UCSD-AML1 (cell line): ENCODE measurements around the gene FASTKD2.
"Not testable (repeated sequence)": the region's sequence is repeated elsewhere in the genome, so short reads cannot be mapped to it uniquely, and the experiment has no call there.

Experiments
- DNase-seq: peaks from one replicate; lab custom pipeline; 2025; ENCODE audit not compliant: unreplicated experiment; lab: John Stamatoyannopoulos, UW

FASTKD2 gene

DNA sequence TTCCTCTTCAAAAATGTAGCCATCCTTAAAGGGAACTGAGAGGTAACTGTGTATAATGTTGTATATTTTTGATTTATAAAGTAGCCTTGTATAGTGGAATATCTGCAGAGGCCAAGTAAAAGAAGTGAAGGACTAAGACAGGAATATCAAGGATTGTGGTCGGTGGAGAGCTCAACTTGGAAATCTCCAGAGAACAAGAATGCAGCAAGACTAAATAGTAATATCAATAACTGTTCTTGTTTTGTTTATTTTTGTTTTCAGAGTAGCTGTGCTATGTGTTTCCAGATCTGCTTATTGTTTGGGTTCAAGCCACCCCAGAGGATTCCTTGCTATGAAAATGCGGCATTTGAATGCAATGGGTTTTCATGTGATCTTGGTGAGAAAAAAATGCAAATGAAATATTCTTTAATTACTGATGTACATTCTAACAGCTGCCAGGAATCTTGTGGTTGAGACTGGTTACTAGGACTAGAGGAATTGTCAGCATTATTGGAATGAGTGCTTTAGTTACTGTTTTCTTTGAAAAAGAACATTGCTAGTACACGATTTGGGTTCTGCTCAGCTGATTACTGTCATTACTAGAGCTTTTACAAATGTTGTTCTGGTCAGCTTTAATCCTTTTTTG is 25.0 kb downstream of the FASTKD2 start:
- no peak for DNase-seq

DNA sequence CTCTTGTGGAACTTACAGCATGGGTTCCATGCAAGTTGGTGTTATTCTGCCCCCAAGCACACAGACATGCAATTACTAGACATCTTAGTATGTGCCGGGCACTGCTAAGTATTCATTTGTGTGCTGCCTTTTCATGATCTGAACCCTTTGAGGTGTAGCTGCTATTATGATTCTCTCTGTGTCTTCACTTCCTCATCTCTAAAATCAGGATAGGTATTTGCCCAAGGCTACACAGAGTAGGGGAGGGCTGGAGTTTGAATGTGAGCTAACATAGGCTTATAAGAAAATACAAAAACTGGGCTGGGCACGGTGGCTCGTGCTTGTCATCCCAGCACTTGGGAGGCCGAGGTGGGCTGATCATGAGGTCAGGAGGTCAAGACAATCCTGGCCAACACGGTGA is 27.2 kb downstream of the FASTKD2 start:
- no peak for DNase-seq

DNA sequence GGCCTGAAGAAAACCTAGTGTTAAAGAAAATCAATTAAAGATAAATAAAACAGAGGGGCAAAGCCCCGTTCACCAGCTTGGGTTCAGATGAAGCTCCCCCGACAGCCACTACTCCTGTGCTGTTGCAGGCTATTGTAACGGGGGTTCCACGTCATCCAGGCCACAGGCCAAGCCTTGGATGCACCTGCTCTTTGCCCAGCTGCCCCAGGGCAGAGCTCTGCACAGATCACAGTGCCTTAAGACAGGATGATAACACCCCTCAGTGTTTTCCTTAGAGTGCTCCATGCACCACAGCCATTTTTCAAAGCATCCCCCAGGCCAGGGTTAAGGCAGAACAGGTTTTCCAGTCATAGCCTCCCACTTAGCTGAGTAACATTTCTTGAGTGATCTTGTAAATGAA is 32.0 kb downstream of the FASTKD2 start:
- no peak for DNase-seq

DNA sequence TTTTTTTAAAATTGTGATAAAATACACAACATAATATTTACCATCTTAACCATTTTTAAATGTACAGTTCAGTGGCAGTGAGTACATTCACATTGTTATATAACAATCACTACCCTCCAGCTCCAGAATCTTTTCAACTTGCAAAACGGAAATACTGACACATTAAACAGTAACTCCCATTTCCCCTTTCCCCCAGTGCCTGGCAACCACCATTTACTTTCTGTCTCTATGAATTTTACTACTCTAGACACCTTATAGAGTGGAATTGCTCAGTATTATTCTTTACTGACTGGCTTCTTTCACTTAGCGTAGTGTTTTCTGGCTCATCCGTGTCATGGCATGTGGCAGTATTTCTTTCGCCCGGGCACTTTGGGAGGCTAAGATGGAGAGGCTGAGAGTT is 32.6 kb downstream of the FASTKD2 start:
- DNase-seq = no peak

DNA sequence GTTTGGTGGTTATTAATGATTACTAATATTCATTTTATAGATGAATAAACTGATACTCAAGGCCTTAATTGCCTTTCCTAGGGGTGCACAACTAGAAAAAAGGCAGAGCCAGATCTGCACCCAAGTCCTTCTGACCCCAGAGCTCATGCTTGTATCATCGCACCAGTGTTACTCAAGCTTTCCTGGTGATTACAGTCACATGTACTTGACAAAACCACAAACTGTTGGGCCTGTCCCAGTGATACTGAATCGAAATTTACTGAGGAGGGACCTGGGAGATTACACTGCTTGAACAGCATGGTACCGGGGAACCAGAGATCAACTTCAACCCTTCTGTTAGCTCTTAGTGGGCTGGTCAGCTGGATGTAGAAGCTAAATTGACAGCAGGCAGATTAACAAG is 33.7 kb downstream of the FASTKD2 start:
- DNase-seq = no peak

DNA sequence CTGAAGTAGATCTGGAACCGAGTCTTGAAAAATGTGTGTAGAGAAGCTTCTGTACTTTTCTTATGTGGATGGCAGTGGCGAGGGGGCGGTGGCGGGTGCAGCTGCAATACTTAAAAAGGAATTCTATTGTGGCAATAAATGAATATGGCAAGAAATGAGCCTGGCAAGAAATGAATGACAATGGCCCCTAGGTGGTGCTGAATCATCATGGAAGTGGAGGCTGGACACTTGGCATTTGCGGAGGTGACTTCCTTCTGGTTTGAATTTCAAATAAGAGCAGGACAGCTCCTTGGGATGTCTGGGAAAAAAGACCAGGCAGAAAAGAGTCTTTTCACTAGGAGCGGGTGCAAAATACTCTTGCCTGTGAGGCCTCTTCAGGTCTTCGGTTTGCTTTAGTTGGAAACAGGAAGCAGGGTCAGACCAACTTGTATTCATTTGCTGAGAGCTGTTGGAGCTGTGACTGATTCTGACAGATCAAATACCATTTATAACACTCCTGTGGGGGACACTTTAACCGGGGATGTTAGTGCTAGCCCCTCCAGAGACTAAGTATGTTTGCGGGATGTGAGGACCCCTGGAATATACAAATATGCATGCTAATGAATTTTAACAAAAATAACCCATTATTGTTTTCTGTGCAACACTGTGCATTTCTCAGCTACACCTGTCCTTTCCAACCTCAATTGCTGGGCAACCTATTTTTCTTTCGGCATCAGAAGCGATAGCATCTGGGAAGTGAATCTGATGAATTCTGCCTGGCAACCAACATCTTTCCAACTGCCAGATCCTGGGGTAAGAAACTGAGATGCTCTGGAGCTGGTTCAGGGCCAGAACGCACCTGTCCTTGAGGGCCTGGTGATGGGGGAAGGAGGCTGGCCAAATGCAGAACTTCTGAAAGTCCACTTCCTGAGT is 35.4 kb downstream of the FASTKD2 start:
- peak; percentile 43 for DNase-seq

DNA sequence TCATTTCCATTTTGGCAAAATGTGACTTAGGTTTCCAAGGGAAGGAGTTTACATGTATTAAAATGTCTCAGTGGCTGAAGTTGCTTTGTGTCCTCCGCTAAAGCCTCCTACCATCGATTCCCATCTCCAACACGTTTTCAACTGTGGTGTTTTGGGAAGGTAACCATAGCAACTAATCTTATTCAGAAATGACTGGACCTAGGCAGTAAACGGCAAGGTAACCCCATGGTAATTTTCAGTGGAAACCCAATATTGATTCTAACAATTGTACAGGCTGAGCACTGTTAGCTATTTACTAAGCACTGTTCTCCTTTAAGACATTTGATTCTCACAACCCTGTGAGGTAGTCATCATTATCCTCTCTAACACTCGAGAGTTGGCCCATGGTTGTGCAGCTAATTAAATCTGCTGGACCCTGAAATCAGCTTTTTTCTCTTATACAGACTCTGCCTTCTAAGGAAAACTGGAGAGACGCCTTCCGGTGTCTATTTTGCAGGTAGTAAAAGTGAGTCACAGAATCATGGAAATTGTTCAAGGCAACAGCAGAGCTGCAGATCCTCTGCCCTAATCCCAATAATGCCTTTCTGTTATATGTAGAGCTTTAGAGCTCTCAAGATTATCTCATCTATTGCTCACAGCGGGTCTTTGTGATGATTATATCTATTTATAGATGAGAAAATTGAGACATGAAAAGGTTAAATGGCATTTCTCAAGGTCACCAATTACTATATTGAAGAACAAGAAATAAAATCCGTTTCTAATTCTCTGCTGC is 36.2 kb downstream of the FASTKD2 start:
- no peak for DNase-seq

DNA sequence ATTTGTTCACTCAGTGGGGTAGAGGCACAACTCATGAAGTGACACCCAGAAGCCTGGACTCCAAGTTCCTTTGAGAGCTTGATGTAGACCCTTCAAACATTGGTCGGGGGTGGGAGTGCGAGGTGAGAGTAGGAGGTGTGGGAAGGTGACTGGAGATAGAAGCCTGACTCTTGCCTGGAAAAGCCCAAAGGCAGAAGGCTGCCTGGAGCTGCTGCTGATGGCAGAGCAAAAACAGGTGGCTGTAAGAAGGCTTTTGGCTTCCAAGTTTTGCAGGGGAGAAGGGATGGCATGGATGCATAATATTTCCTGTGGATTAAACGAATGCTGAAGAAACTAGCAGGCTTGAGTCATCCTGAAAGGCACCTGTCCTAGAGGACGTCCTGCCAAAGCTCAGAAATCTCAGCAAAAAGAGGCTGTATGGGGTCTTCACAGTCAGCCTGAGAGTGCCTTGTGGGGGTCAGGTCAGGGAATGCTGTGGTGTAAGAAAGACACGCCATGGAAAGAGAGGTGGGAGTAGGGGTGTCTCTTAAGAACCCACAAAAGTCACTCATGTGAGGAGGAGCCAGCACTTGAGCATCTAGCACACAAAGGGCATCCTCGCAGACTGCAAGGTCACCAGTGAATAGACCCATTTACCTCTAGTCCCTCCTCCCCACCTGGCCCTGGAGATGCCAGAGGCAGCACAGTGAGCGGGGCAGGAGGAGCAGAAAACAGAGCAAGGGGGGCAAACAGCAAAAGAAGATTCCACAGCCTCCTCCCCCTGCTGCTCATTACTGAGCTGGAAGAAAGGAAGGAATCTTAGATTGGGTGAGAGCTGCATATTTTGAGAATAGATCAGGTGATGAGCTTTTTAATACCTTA is 37.5 kb downstream of the FASTKD2 start:
- DNase-seq = no peak

DNA sequence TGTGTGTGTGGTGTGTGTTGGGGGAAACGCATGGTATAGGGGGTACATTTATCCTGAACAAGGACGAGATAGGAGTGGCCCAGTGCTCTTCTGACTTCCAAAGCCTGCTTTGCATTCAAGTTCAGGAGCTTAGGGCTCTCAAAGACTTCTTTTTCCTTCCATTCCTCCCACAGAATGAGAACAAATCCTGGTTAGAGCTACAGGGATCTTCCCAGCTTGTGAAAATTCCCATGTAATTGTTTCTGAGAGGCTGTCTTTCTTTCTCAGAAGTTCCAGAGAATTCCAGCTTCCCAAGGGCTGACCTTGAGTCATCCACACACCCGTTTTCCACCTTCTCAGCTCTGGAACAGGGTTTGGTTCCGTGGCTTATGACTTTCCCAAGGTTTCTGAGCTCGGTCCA is 38.9 kb downstream of the FASTKD2 start:
- no peak for DNase-seq

DNA sequence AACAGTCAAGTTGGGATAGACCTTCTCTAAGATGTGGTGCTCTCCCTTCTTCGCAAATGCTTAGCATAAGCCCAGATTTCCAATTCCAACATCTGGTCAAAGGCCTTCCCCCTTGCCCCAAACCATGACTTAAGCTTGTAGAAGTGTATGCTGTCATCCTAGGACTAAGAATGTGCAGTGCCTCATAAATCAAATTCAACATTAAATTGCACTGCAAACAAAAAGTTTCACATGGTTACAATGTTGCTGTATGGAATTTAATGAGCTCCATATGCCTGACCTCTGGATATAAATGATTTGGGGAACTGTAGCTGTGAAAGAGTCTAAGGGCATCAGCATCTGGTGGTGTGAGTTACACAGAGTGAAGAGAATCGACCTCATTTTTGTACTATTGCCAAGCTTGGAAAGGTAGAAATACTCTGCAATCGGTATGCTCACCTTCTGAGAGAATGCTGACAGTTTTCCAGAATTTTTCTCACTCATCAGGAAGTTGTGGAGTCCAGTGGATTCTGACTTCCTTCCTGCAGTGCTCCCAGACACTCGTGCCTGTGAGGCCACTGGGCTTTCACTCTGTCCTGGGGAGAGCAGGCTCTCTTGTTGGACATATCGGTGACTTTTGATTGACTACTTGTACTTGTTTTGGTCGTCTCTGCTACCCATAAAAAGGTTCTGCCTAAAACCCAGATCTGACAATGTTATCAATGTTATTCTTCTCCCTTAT is 40.6 kb downstream of the FASTKD2 start:
- no peak for DNase-seq

DNA sequence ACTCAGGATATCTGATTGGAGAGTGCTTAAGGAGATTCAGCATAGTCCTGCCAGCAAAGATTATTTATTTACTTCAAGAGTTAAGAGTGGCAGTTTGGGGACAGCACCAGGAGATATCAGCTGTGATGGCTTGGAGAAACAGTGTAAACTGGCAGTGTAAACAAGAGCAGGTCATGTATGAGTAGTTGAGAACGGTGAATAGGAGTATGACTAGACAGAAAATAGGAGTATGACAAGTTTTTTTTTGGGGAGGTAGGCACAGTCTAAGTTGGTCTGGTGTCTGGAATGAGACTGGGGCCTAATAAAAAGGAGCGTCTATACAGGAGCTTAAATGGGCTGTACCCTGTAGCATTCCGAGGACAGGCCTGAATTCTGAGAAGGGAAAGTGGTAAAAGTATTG is 42.2 kb downstream of the FASTKD2 start:
- not testable (repeated sequence) for DNase-seq

DNA sequence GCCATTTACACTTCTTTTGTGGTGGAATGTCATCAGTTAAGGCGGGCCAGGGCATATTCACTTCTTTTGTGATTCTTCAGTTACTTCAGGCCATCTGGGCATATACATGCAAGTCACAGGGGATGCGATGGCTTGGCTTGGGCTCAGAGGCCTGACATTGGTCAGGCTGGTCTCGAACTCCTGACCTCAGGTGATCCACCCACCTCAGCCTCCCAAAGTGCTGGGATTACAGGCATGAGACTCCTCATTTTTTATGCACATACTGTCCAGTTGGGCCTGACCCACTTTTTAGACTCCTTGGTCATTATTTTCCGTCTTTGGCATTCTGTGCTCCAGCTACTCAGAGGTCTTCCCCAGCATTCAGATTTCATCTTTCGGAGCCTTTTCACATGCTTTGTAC is 47.1 kb downstream of the FASTKD2 start:
- DNase-seq = not testable (repeated sequence)

DNA sequence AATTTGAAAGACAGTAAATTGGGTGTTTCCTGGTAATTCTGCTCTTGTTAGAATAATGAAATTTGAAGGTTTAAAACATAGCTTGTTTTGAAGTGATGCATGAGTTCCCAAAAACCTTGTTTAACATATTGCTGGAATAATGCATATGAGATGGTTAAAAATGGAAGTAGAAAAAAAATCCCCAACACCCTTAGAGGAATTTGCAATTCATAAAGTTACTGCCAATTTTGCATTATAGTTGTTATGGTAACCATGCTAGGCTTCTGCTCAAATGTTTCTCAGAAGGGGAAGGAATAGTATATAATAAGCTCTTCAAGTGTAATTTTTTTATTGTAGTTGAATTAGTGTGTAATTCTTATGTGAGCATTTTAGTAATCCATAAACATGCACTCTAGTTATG is 49.1 kb downstream of the FASTKD2 start:
- no peak for DNase-seq

DNA sequence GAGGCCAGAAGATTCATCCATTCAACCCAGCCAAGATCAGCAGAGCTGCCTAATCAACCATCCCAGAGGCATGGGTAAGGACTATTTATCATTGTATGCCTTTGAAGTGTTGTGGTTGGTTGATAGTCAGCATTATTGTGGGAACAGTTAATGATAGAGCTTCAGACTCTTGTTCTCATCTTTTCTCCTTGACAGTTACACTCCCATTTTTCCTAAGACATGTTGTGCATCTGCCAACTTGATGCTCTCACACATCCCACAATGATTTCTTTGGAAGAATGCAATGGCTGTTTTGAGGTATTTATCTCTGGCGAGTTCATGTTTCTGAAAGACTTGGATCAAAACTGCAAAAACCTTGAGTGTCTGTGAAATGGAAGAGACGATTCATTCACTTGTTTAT is 55.4 kb downstream of the FASTKD2 start:
- DNase-seq = no peak

DNA sequence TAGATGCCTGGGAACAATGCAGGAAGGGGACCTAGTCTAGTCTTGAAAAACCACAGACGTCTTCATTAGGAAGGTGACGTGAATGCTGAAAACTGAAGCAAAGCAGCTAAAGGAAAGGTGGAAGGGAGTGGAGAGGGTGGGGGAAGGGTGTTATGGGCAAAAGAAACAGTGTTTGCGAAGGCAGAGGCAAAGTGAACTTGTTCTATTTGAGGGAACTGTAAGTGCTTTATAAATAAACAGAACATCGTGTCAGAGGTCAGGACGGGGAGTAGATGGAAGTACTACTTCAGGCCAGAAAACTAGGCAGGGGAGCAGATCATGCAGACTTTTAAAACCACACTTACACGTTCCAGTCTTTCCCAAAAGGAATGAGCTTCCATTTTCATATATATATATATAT is 57.8 kb downstream of the FASTKD2 start:
- DNase-seq = no peak

DNA sequence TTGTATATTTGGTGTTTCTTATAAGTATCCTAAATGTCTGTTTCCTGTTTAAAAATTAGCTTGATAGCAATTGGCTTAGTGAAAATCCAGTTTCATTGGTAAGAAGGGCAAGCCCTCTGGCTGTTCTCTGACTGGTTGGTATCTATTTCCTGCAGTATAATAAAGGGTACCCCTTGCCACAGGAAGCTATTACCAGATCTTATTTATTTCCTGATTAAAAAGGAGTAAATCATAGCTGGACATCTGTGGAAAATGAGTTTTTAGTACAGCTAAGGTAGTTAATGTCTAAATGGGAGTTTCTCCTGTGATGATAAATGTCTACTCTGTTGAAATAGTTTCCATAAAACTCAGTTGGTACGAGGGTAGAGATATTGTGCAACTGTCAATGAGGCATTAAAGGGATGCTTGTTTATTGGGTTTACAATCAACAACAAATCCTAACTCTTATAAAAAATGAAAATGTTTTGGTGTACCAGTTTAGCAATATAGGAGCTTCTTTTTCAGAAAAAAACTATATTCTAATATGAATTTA is 58.7 kb downstream of the FASTKD2 start:
- no peak for DNase-seq

DNA sequence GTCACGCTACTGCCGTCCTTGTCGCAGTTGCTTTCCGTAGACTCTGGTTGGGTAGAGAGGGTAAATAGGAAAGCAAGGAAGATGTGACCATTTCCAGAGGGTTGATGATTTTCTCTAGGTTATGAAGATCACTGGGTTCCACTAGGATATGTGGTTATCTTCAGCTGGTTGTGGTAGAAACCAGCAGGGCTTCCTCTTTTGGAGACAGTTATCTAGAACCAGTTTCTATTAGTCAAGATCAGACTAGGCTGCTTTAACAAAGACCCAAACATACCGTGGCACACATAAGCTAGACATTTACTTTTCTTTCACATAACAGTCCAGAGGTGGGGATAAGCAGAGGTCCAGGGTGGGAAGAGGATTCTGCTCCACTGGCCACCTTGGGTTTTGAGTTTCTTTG is 59.6 kb downstream of the FASTKD2 start:
- no peak for DNase-seq

DNA sequence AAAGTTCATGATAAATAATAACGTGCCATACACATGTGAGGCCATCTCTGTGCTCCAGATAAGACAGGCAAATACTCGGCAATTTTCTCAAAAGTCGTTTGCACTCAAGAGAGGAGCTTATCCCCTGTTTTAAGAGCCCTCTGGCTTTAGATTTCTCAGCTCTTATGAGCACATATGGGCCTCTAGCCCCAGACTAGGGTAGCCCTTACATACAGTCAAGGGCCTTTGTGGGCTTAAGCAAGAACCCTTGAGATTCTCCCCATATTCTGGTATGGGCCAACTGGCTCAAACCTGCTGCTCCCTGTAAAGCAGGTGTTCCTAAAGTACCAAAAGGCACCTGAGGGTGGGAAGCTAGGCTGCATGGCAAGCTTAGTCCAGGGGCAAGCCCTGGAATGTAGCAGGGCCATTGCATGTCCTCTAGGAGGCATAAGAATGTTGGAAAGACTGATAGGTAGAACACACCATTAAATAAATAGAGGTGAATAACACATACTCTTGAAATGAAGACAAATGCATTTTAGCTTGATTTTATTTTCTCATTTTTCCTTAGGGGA is 66.1 kb downstream of the FASTKD2 start:
- no peak for DNase-seq

DNA sequence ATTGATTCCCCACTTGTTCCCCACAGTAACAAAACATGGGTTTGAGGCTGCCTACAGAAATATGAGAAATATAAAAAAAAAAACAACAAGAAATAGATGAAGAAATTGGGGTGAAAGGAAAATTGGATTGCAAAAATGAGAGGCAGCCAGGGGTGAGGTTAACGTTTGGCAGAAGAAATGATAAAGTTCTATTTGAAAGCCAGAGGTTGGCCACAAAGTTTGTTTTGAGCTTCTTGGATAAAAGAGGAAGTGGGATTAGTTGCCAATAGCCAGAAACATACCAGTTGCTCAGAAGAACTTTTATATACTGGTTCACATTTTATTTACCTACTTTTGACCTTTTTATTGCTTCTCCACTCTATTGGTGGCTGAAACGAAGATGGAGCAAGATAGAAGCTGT is 67.5 kb downstream of the FASTKD2 start:
- DNase-seq = no peak

DNA sequence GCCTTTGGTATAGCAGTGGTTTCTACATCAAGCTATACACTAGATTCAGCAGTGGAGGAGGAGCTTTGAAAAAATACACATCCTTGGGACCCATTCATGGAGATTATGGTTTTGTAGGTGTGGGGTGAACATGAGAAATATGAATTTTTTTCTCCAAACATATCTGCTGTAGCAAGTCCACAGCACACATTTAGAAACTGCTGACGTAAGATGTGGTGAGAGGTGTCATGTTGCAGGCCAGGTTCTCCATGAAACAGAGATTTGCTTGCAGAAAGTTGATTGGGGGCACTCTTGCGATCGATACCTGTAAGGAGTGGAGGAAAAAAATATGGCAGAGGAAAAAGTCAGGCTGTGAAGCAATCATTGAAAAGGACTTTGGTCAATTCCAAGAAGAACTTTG is 67.9 kb downstream of the FASTKD2 start:
- no peak for DNase-seq
